ENCODE data around the gene CALN1.

DNA sequence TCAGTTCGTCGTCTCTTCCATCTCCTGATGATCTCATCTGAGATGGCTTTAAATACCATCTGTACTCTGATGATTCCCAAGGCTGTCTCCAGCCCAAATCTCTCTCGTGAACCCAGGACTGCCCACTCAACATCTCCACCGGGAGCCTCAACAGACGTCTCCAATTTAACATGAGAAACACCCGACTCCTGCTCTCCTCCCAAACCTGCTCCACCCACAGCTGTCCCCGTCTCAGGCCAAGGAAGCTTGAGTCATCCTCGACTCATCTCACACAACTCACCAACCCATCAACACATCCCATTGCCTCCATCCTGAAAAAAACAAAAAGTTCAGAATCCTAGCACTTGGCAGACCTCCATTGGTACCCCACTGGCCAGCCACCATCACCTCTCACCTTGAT lies 29.7 kb upstream of the CALN1 start:
- TF ChIP-seq ZNF274 (IDR thresholded peaks at IDR 0.05; ENCODE audit: low read depth, low read length) (no peak), SUZ12 (IDR thresholded peaks at IDR 0.05; ENCODE audit: extremely low read depth, insufficient read depth, insufficient read length) (no peak)
